Measurements from ENCODE around the gene CDK5R2. TPM values are rescaled to one million over a fixed set of nuclear protein-coding genes. Genes with fewer than 3 reads are reported as not detected.

Gene CDK5R2
- total and polyA plus RNA-seq, 2 of the 13 experiments (the other 11 are each of a cell fraction or from before 2014, with no cell fraction given) = not detected

GRCh38 chr2:219001577-219002394 lies 42.3 kb downstream of the CDK5R2 start (continued):
- TF ChIP-seq ZEB1 (IDR thresholded peaks at IDR 0.05; ENCODE audit: insufficient replicate concordance, low read depth) (peak; percentile 97), CREB1 (IDR thresholded peaks at IDR 0.05) (no peak), CREB1 (CRISPR knock-in tag; IDR thresholded peaks at IDR 0.05) (peak; percentile 51; the same call in 1 of the 2 replicates), ZBTB20 (CRISPR knock-in tag; IDR thresholded peaks at IDR 0.05; ENCODE audit: borderline replicate concordance, low read depth) (peak; percentile 62; the same call in 1 of the 2 replicates), SUZ12 (IDR thresholded peaks at IDR 0.05; ENCODE audit: low read depth, low read length) (no peak), ZNF7 (CRISPR knock-in tag; IDR thresholded peaks at IDR 0.05) (peak; percentile 48; the same call in 1 of the 2 replicates), CENPBD1 (CRISPR knock-in tag; IDR thresholded peaks at IDR 0.05; ENCODE audit: borderline replicate concordance, low read depth) (no peak), ESRRA (CRISPR knock-in tag; IDR thresholded peaks at IDR 0.05; ENCODE audit: low read depth) (peak; percentile 24; the same call in 1 of the 2 replicates), ZNF646 (CRISPR knock-in tag; IDR thresholded peaks at IDR 0.05) (no peak), HNRNPLL (IDR thresholded peaks at IDR 0.05; ENCODE audit: low read depth, low read length, poor library complexity, severe bottlenecking) (peak; percentile 37), ZNF460 (CRISPR knock-in tag; IDR thresholded peaks at IDR 0.05; ENCODE audit: borderline replicate concordance) (no peak; the same call in 1 of the 2 replicates), ZNF558 (CRISPR knock-in tag; IDR thresholded peaks at IDR 0.05; ENCODE audit: borderline replicate concordance) (peak; percentile 84; the same call in 1 of the 2 replicates), ZKSCAN8 (CRISPR knock-in tag; IDR thresholded peaks at IDR 0.05; ENCODE audit: borderline replicate concordance) (peak; percentile 72; the same call in 1 of the 2 replicates), POLR2G (IDR thresholded peaks at IDR 0.05; ENCODE audit: low read depth, low read length) (no peak), ZNF75D (CRISPR knock-in tag; IDR thresholded peaks at IDR 0.05; ENCODE audit: borderline replicate concordance) (no peak), ZNF235 (CRISPR knock-in tag; IDR thresholded peaks at IDR 0.05; ENCODE audit: borderline replicate concordance) (peak; percentile 92; the same call in 1 of the 2 replicates), HDAC6 (IDR thresholded peaks at IDR 0.05; ENCODE audit: low read depth, low read length) (no peak), MEIS1 (CRISPR knock-in tag; IDR thresholded peaks at IDR 0.05; ENCODE audit: borderline replicate concordance) (peak; percentile 78; the same call in 1 of the 2 replicates), AGO1 (IDR thresholded peaks at IDR 0.05; ENCODE audit: low read depth, low read length, poor library complexity, severe bottlenecking) (peak; percentile 32), TEAD2 (CRISPR knock-in tag; IDR thresholded peaks at IDR 0.05) (no peak), SKI (IDR thresholded peaks at IDR 0.05; ENCODE audit: partially characterized antibody) (peak; percentile 66), ERF (CRISPR knock-in tag; IDR thresholded peaks at IDR 0.05) (no peak), ZNF576 (CRISPR knock-in tag; IDR thresholded peaks at IDR 0.05) (0 out of 2 replicates have a peak, but pooled peaks have one; percentile 48)
